Testis (tissue), 3 donors: ENCODE data around the gene GMCL2. TPM values are rescaled to one million over a fixed set of nuclear protein-coding genes. Genes with fewer than 3 reads are reported as not detected.

Experiments
- DNase-seq: peaks from one replicate; pipeline ENCODE4 v3.0.0-alpha.2; 2019
- H3K27ac ChIP-seq, 2 donors: fragments of 200-600 bp; sonication (generic); one replicate each; pipeline ENCODE4 v1.5.1; 2019
- H3K27me3 ChIP-seq: fragments of 200-600 bp; sonication (generic); one replicate; pipeline ENCODE4 v1.5.1; 2019
- H3K36me3 ChIP-seq: fragments of 200-600 bp; sonication (generic); one replicate; pipeline ENCODE4 v1.5.1; 2017; ENCODE audit warnings: low read depth; ENCODE audit errors: missing control alignments
- H3K4me1 ChIP-seq: fragments of 200-600 bp; sonication (generic); one replicate; pipeline ENCODE4 v1.5.1; 2019
- H3K4me3 ChIP-seq, 2 donors: fragments of 200-600 bp; sonication (generic); one replicate each; pipeline ENCODE4 v1.5.1; 2017 to 2019
- H3K9me3 ChIP-seq: fragments of 200-600 bp; sonication (generic); one replicate; pipeline ENCODE4 v1.5.1; 2017
- CTCF ChIP-seq, 3 experiments: fragments of 450-650 bp in 2 of 3; fragments of 200-600 bp in 1 of 3; sonication (generic) in 1 of 3; IDR thresholded peaks; one replicate each; pipeline ENCODE4 v1.5.1; 2016 to 2019; ENCODE audit warnings: antibody characterized with exemption in 3 of 3, mild to moderate bottlenecking in 2 of 3, moderate library complexity in 1 of 3
- POLR2A ChIP-seq: fragments of 450-650 bp; IDR thresholded peaks from one replicate; pipeline ENCODE4 v1.6.1; 2017; ENCODE audit warnings: antibody characterized with exemption, mild to moderate bottlenecking, moderate library complexity
- WGBS, 2 donors: methylation state at CpG; one replicate each; pipeline ENCODE4 v1.1.5; 2018; 5-methylcytosine and 5-hydroxymethylcytosine counted together
- intact Hi-C: fragments of 100-400 bp; cut with DNase I; formaldehyde crosslinking; loops from one replicate; pipeline ENCODE4 v1.15.1; 2023; ENCODE audit warnings: low total_unique reads
- polyA plus RNA-seq: library from polyadenylated mRNA; stranded (reverse); fragments of 350-450 nt; fragmentation: Illumina TruSeq; extraction: RNeasy Lipid Tissue Mini Kit (QIAGEN cat#74804); gene quantifications from one replicate; pipeline ENCODE4 v1.2.3, GENCODE V29; 2014; ENCODE audit warnings: low read depth, low replicate concordance; ENCODE audit not compliant: insufficient read depth
- total RNA-seq, 2 donors: library from RNA; depleted of rRNA; stranded (reverse); fragments of >200 nt; gene quantifications; one replicate each; pipeline ENCODE4 v1.2.3, GENCODE V29; 2016

Gene GMCL2
- total and polyA plus RNA-seq, 3 donors from 2014 or later = 9.8 to 53.5 (median 11.0) TPM

- H3K9me3 ChIP-seq = no peaks in the 10 kb centered on the region
- H3K4me3 ChIP-seq = peak overlapping the region; percentile 13 to 32
- no peaks in the 10 kb centered on the region for H3K36me3 ChIP-seq
- WGBS, 2 donors = 24 to 25% methylated on average over 19 to 37 of the region's 38 CpGs
- intact Hi-C loops = no loop called here
- no peak overlapping the region for H3K27ac ChIP-seq
- TF ChIP-seq POLR2A (no peak), CTCF (IDR thresholded peaks at IDR 0.05) (no peak)
- peaks cover 7% of the 10 kb centered on the region for H3K4me1 ChIP-seq
- H3K27me3 ChIP-seq = no peaks in the 10 kb centered on the region
- DNase-seq = no peak
Measured at GRCh38 chr5:178165581-178165980, 21.6 kb downstream of the GMCL2 start.

GRCh38 chr5:178163772-178164735 is 23.1 kb downstream of the GMCL2 start:
- no peaks in the 10 kb centered on the region for H3K27me3 ChIP-seq
- H3K4me3 ChIP-seq = peak overlapping the region in 1 of 2 donors; percentile 32
- H3K27ac ChIP-seq = no peak overlapping the region
- no peaks in the 10 kb centered on the region for H3K9me3 ChIP-seq
- peaks cover 7% of the 10 kb centered on the region for H3K4me1 ChIP-seq
- 10 to 12% methylated on average over 14 to 33 of the region's 33 CpGs for WGBS, 2 donors
- intact Hi-C loops = loop anchor here (5.0 kb wide), 1 partner anchor 87 kb away; no protein-coding TSS in a partner anchor
- no peaks in the 10 kb centered on the region for H3K36me3 ChIP-seq
- peak; percentile 87 for DNase-seq
- TF ChIP-seq POLR2A = no peak
- TF ChIP-seq CTCF (IDR thresholded peaks at IDR 0.05) = peak; percentile 90 to 98 (median 95)

DNA sequence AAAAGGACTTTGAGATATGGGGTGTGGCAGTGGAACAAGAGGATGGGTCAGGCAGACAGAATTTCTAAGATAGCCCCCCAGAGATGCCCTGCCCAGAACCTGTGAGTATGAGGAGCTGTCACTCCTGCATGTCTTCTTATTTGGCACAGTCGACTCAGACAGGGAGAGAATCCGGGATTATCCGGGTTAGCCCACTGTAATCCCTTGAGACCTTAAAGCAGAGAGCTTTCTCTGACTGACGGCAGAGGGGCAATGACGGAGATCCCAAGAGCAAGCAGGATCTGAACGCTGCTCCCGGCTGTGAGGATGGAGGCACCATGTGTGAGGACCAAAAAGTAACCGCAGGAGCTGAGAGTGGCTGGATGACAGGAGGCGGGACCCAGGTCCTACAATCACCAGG is 24.7 kb downstream of the GMCL2 start:
- intact Hi-C loops = loop anchor here (5.0 kb wide), 1 partner anchor 85 kb away; no protein-coding TSS in a partner anchor
- H3K27me3 ChIP-seq = no peaks in the 10 kb centered on the region
- no peaks in the 10 kb centered on the region for H3K36me3 ChIP-seq

GRCh38 chr5:178160176-178160575 is 27.0 kb downstream of the GMCL2 start:
- no peak for DNase-seq

More for the DNA sequence above, 24.7 kb downstream of the GMCL2 start:
- Histone ChIP-seq H3K4me1 (peaks cover 7% of the 10 kb centered on the region), H3K27ac (no peak overlapping the region), H3K4me3 (no peak overlapping the region), H3K9me3 (no peaks in the 10 kb centered on the region)
- no peak for DNase-seq
- whole genome bisulfite sequencing, 2 donors = 85 to 87% methylated on average over 9 of the region's 9 CpGs
- TF ChIP-seq CTCF (IDR thresholded peaks at IDR 0.05) = no peak

More at GRCh38 chr5:178160176-178160575, 27.0 kb downstream of the GMCL2 start:
- Histone ChIP-seq H3K36me3 (no peaks in the 10 kb centered on the region), H3K4me3 (no peak overlapping the region), H3K27ac (no peak overlapping the region), H3K27me3 (no peaks in the 10 kb centered on the region), H3K4me1 (peaks cover 7% of the 10 kb centered on the region), H3K9me3 (no peaks in the 10 kb centered on the region)
- WGBS, 2 donors = 79 to 91% methylated on average over 4 to 5 of the region's 5 CpGs
- TF ChIP-seq POLR2A (no peak), CTCF (IDR thresholded peaks at IDR 0.05) (no peak)
- intact Hi-C loops = loop anchor here (5.0 kb wide), 1 partner anchor 83 kb away; no protein-coding TSS in a partner anchor
